H1 (cell line): ENCODE results near the gene MYLK3. TPM values are rescaled to one million over a fixed set of nuclear protein-coding genes. Genes with fewer than 3 reads are reported as not detected.

ENCODE experiments used
- E2F6 ChIP-seq: IDR thresholded peaks from 2 replicates; pipeline ENCODE4 v1.6.1; 2012; ENCODE audit warnings: inconsistent platforms
- SRF ChIP-seq: IDR thresholded peaks from 2 replicates; pipeline ENCODE4 v1.6.1; 2011; ENCODE audit warnings: mild to moderate bottlenecking, low read depth, low read length, moderate library complexity
- polyA plus RNA-seq, 7 experiments: library from polyadenylated mRNA; depleted of rRNA in 3 of 7; stranded (reverse) in 5 of 7; unstranded in 2 of 7; fragments of >200 nt in 5 of 7; fragments of 200-250 nt in 2 of 7; gene quantifications; 1 replicate in 5 of 7; 2 replicates in 1 of 7; 4 replicates in 1 of 7; pipeline versions ENCODE4 v1.2.1 to v1.2.3, GENCODE V29; 2011 to 2013; ENCODE audit warnings: missing spikeins in 2 of 7, mixed read lengths in 2 of 7
- total RNA-seq: library from RNA; stranded (reverse); fragmentation: NEBNext Ultra II Directional; extraction: Animal tissue kit (Norgen Biotek cat#: 25700); gene quantifications from 2 replicates; pipeline ENCODE4 v1.2.1, GENCODE V29; 2021

MYLK3 gene
- total and polyA plus RNA-seq, 2 of the 8 experiments (the other 6 are each of a cell fraction or from before 2014, with no cell fraction given): 0.14 to 0.35 TPM

DNA sequence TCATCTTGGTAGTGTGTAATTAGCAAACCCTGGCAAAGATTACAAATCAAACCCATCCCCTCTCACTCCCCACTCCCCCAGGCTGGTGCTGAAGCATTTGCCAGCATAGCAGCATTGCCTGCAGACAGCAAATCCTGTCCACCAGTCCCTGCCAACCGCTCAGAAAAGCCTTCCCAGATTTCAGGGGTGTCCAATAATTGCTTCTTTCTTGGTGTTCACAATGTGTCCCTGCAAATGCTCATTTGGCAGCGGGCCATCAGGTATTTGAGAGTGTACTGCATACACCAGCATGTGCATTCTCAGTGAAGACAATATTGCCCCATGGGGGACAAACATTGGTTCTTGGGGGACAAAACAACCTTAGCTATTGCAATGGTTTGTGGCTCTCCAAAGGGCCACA lies 30.5 kb downstream of the MYLK3 start (continued):
- no peak for TF ChIP-seq E2F6
- TF ChIP-seq SRF: no peak
